Osteocyte (in vitro differentiated cells): ENCODE data around the gene ACTL7B. TPM values are rescaled to one million over a fixed set of nuclear protein-coding genes. Genes with fewer than 3 reads are reported as not detected.

ENCODE experiments used
- DNase-seq: peaks from one replicate; pipeline ENCODE4 v3.0.0; 2021; ENCODE audit warnings: mixed read lengths; ENCODE audit not compliant: unreplicated experiment; ENCODE audit errors: extremely low spot score
- H3K27ac Mint-ChIP-seq: one replicate; pipeline ENCODE4 v1.8.0; 2021; ENCODE audit warnings: mild to moderate bottlenecking, mixed read lengths; ENCODE audit not compliant: unreplicated experiment
- H3K27me3 Mint-ChIP-seq: one replicate; pipeline ENCODE4 v1.8.0; 2021; ENCODE audit warnings: mixed read lengths; ENCODE audit not compliant: unreplicated experiment
- H3K36me3 Mint-ChIP-seq: one replicate; pipeline ENCODE4 v1.8.0; 2021; ENCODE audit warnings: mixed read lengths; ENCODE audit not compliant: unreplicated experiment
- H3K4me1 Mint-ChIP-seq: one replicate; pipeline ENCODE4 v1.8.0; 2021; ENCODE audit warnings: mixed read lengths; ENCODE audit not compliant: unreplicated experiment
- H3K4me3 Mint-ChIP-seq: one replicate; pipeline ENCODE4 v1.8.0; 2021; ENCODE audit warnings: mild to moderate bottlenecking, moderate library complexity, mixed read lengths; ENCODE audit not compliant: unreplicated experiment
- H3K9me3 Mint-ChIP-seq: one replicate; pipeline ENCODE4 v1.8.0; 2021; ENCODE audit warnings: mixed read lengths; ENCODE audit not compliant: unreplicated experiment
- CTCF ChIP-seq: fragments of 200-600 bp; sonication (generic); IDR thresholded peaks from 2 replicates; pipeline ENCODE4 v1.5.0; 2021; ENCODE audit warnings: antibody characterized with exemption, mild to moderate bottlenecking, moderate library complexity
- total RNA-seq: library from RNA; stranded (reverse); gene quantifications from 2 replicates; pipeline ENCODE4 v1.2.1, GENCODE V29; 2021

ACTL7B gene
- total RNA-seq, 1 donor from 2014 or later: not detected

- no peak for TF ChIP-seq CTCF
- Mint-ChIP-seq H3K9me3 (peaks cover 8% of the 10 kb centered on the region), H3K4me3 (no peak overlapping the region), H3K36me3 (peaks cover 80% of the 10 kb centered on the region), H3K27ac (no peak overlapping the region), H3K4me1 (no peaks in the 10 kb centered on the region), H3K27me3 (no peaks in the 10 kb centered on the region)
- no peak for DNase-seq
Measured at GRCh38 chr9:108876425-108876824, 20.6 kb upstream of the ACTL7B start.

GRCh38 chr9:108874058-108874788 is 18.4 kb upstream of the ACTL7B start:
- Mint-ChIP-seq H3K9me3 (peaks cover 8% of the 10 kb centered on the region), H3K4me1 (peaks cover 4% of the 10 kb centered on the region), H3K36me3 (peaks cover 79% of the 10 kb centered on the region), H3K27ac (no peak overlapping the region), H3K27me3 (no peaks in the 10 kb centered on the region), H3K4me3 (no peak overlapping the region)
- no peak for DNase-seq
- no peak for TF ChIP-seq CTCF

- Mint-ChIP-seq H3K9me3 (peaks cover 8% of the 10 kb centered on the region), H3K27ac (no peak overlapping the region)
- no peak for DNase-seq
Measured at GRCh38 chr9:108869092-108869725, 13.4 kb upstream of the ACTL7B start.

GRCh38 chr9:108867829-108868228 is 12.0 kb upstream of the ACTL7B start:
- H3K4me1 Mint-ChIP-seq: peaks cover 8% of the 10 kb centered on the region
- TF ChIP-seq CTCF: no peak
- no peak overlapping the region for H3K27ac Mint-ChIP-seq
- H3K9me3 Mint-ChIP-seq: peaks cover 8% of the 10 kb centered on the region
- no peaks in the 10 kb centered on the region for H3K27me3 Mint-ChIP-seq
- peaks cover 46% of the 10 kb centered on the region for H3K36me3 Mint-ChIP-seq
- no peak overlapping the region for H3K4me3 Mint-ChIP-seq
- DNase-seq: no peak

More at GRCh38 chr9:108869092-108869725, 13.4 kb upstream of the ACTL7B start:
- Mint-ChIP-seq H3K36me3 (peaks cover 57% of the 10 kb centered on the region), H3K27me3 (no peaks in the 10 kb centered on the region), H3K4me1 (peaks cover 8% of the 10 kb centered on the region), H3K4me3 (no peak overlapping the region)
- TF ChIP-seq CTCF: no peak

GRCh38 chr9:108867116-108867515 is 11.3 kb upstream of the ACTL7B start:
- DNase-seq: no peak
- Mint-ChIP-seq H3K27me3 (no peaks in the 10 kb centered on the region), H3K27ac (no peak overlapping the region), H3K4me3 (no peak overlapping the region), H3K9me3 (peaks cover 6% of the 10 kb centered on the region), H3K36me3 (peaks cover 40% of the 10 kb centered on the region), H3K4me1 (peaks cover 8% of the 10 kb centered on the region)
- TF ChIP-seq CTCF: no peak
